Glomerular endothelial cell (primary cell): ENCODE data around the gene FBXL12. TPM values are rescaled to one million over a fixed set of nuclear protein-coding genes. Genes with fewer than 3 reads are reported as not detected.
"Not testable (repeated sequence)": the region's sequence is repeated elsewhere in the genome, so short reads cannot be mapped to it uniquely, and the experiment has no call there.

ENCODE experiments used
- DNase-seq: peaks from one replicate; pipeline ENCODE4 v3.0.0-alpha.2; 2011; ENCODE audit warnings: low read depth, low spot score; ENCODE audit errors: extremely low read depth
- total RNA-seq: library from RNA; depleted of rRNA; stranded (reverse); fragments of >200 nt; gene quantifications from 2 replicates; pipeline ENCODE4 v1.2.3, GENCODE V29; 2015

The FBXL12 gene
- total RNA-seq, 1 donor from 2014 or later: 27.5 TPM

- DNase-seq: peak; percentile 85
Observed at GRCh38 chr19:9796113-9796773, 22.6 kb downstream of the FBXL12 start.

- no peak for DNase-seq
Observed at GRCh38 chr19:9793071-9793591, 25.7 kb downstream of the FBXL12 start.

- peak; percentile 54 for DNase-seq
Observed at GRCh38 chr19:9792206-9793070, 26.4 kb downstream of the FBXL12 start.

DNA sequence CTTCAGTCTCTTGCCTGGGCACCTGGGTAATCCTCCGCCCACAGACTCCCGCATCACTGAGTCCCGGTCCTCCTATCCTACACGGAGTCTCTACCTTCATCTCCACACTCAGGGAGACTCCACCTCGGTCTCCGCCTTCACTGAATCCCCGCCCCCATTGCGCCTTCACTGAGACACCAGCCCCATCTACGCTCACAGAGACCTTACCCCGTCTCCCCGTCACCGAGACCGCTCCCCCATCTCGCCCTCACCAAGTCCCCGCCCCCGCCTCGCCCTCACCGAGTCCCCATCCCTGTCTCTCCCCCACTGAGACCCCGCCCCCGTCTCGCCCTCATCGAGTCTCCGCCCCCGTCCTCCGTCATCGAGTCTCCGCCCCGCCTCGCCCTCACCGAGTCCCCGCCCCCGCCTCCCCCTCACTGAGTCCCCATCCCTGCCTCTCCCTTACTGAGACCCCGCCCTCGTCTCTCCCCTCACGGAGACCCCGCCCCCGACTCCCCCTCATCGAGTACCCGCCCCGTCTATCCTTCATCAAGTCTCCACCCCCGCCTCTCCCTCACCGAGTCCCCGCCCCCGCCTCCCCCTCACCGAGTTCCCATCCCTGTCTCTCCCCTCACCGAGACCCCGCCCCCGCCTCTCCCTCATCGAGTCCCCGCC lies 27.2 kb downstream of the FBXL12 start:
- peak; percentile 33 for DNase-seq

GRCh38 chr19:9791073-9791367 lies 27.9 kb downstream of the FBXL12 start:
- not testable (repeated sequence) for DNase-seq

GRCh38 chr19:9789579-9789978 lies 29.3 kb downstream of the FBXL12 start:
- not testable (repeated sequence) for DNase-seq

DNA sequence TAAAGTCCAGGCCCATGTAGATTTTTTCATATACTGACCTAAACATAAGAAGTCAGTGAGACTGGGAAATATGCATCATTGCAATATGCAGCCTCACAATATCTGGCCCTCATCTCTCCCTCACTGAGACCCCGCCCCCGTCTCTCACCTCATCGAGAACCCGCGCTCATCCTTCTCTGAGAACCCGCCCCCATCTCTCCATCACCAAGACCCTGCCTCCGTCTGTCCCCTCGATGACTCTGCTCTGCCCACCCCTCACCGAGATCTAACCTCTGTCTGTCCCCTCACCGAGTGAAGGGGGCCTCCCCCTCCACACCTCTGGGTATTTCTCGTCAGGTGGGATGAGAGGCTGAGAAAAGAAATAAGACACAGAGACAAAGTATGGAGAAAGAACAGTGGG lies 29.8 kb downstream of the FBXL12 start:
- DNase-seq: no peak

- DNase-seq: not testable (repeated sequence)
Observed at GRCh38 chr19:9788604-9789003, 30.3 kb downstream of the FBXL12 start.

- DNase-seq: no peak
Observed at GRCh38 chr19:9786819-9787218, 32.1 kb downstream of the FBXL12 start.

DNA sequence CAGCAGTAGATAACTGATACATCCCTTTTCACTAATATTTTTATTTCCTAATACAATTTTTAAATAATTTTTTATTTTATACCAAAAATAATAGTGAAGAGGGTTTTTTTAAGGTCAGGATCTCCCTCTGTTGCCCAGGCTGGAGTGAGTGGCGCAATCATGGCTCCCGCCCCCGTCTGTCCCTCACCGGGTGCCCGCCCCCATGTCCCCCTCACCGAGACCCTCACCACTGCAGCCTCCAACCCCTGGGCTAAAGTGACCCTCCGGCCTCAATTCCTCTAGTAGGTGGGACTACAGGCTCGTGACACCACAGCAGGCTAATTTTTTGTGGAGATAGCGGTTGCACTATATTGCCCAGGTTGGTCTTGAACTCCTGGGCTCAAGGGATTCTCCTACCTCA lies 32.5 kb downstream of the FBXL12 start:
- DNase-seq: no peak

DNA sequence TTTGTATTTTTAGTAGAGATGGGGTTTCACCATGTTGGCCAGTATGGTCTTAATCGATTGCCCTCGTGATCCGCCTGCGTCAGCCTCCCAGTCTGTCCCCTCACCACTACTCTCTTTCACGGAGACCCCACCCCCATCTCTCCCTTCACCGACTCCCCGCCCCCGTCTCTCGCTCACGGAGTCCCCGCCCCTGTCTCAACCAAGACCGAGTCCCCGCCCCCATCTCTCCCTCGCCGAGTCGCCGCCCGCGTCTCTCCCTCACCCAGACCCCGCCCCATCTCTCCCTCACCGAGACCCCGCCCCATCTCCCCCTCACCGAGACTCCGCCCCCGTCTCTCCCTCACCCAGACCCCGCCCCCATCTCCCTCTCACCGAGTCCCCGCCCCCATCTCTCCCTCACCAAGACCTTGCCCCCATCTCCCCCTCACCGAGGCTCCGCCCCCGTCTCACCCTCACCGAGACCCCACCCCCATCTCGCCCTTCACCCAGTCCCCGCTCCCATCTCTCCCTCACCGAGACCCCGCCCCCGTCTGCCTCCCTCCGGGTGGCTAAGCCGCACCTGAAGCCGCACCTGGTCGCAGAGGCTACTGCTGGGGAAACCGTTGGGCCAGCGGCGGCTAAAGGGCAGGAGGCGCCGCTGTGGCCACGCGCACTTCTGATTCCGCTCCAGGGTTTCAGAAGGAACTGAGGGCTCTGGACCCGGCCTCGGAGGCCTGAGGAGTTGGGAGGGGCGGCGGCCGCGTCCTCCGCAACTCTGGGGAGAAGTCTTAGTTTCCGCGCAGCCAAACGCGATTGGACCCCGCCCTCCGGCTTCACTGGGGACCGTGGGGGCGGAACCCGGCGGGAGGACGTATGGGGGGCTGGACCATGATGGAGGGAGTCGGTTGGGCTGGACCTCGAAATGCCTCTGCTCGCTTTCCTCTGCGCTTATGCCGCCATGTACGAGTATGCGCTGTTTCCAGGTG lies 33.2 kb downstream of the FBXL12 start:
- DNase-seq: peak; percentile 54

DNA sequence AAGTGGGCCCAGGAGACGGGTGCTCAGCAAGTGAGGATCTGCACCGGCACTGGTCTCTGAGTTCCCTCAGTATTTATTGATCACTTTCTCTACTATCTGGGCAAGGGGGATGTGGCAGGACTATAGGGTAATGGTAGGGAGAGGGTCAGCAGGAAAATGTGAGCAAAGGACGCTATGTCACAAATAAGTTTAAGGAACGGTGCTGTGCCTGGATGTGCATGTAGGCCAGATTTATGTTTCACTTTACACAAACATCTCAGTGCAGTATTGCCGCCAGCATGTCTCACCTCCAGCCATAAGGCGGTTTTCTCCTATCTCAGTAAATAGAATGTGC lies 34.7 kb downstream of the FBXL12 start:
- DNase-seq: not testable (repeated sequence)

- DNase-seq: no peak
Observed at GRCh38 chr19:9782338-9782737, 36.5 kb downstream of the FBXL12 start.

GRCh38 chr19:9768175-9769112 lies 50.4 kb downstream of the FBXL12 start, which contains the start of gene ZNF846:
Gene ZNF846, minus strand, starts transcription at chr19:9768738. Its CDS starts 3,788 bp downstream, at chr19:9764950.
- peak; percentile 72 for DNase-seq

Other genes with a start within 250 kb of the FBXL12 start
- gene ZNF121, start 234.6 kb downstream of the FBXL12 start, total RNA-seq: 20.5 and 22.6 TPM in 2 replicates
- 24.8 and 31.6 TPM in 2 replicates for gene ZNF561, start 197.8 kb downstream of the FBXL12 start, total RNA-seq
- 20.7 and 26.7 TPM in 2 replicates for gene ZNF562, start 144.0 kb downstream of the FBXL12 start, total RNA-seq
- 5.1 and 23.7 TPM in 2 replicates for gene ZNF846, start 50.3 kb downstream of the FBXL12 start, total RNA-seq
- 578 and 765 TPM in 2 replicates for gene UBL5, start 8.8 kb upstream of the FBXL12 start, total RNA-seq
- gene PIN1, start 16.2 kb upstream of the FBXL12 start, total RNA-seq: 128 and 139 TPM in 2 replicates
- gene OLFM2, start 117.4 kb upstream of the FBXL12 start, total RNA-seq: 1.1 and 4.6 TPM in 2 replicates
- 2.0 and 2.6 TPM in 2 replicates for gene COL5A3, start 191.4 kb upstream of the FBXL12 start, total RNA-seq
- not detected in 2 replicates for gene RDH8, start 194.4 kb upstream of the FBXL12 start, total RNA-seq